ENCODE data around the gene GLYATL1B. TPM values are rescaled to one million over a fixed set of nuclear protein-coding genes. Genes with fewer than 3 reads are reported as not detected.

GLYATL1B gene
- total RNA-seq, 1 experiment from 2014 or later = not detected

DNA sequence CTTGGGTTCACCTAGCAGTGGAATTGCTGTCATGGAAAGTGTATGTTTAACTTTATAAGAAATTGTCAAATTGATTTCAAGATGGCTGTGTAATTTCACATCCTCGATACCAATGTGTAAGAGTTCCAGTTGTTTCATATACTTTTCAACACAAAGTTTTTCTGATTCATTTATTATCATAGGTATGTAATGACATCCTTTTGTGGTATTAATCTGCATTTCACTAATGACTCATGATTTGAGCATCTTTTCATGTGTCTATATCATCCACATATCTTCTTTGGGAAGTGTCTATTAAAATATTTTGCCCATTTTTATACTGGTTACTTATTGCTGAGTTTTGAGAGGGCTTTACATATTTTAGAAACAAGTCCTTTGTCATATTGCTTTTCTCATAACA is 17.0 kb upstream of the GLYATL1B start:
- TF ChIP-seq POLR2AphosphoS5 (IDR thresholded peaks at IDR 0.05; ENCODE audit: low read depth, low read length) (no peak), TCF7L2 (IDR thresholded peaks at IDR 0.05; ENCODE audit: low read depth, low read length) (no peak), SIN3A (IDR thresholded peaks at IDR 0.05; ENCODE audit: borderline replicate concordance, insufficient read depth, low read depth, low read length) (no peak)
- TF ChIP-seq, protein P1, sequence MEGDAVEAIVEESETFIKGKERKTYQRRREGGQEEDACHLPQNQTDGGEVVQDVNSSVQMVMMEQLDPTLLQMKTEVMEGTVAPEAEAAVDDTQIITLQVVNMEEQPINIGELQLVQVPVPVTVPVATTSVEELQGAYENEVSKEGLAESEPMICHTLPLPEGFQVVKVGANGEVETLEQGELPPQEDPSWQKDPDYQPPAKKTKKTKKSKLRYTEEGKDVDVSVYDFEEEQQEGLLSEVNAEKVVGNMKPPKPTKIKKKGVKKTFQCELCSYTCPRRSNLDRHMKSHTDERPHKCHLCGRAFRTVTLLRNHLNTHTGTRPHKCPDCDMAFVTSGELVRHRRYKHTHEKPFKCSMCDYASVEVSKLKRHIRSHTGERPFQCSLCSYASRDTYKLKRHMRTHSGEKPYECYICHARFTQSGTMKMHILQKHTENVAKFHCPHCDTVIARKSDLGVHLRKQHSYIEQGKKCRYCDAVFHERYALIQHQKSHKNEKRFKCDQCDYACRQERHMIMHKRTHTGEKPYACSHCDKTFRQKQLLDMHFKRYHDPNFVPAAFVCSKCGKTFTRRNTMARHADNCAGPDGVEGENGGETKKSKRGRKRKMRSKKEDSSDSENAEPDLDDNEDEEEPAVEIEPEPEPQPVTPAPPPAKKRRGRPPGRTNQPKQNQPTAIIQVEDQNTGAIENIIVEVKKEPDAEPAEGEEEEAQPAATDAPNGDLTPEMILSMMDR (IDR thresholded peaks at IDR 0.05) = no peak
- TF ChIP-seq, protein P2, sequence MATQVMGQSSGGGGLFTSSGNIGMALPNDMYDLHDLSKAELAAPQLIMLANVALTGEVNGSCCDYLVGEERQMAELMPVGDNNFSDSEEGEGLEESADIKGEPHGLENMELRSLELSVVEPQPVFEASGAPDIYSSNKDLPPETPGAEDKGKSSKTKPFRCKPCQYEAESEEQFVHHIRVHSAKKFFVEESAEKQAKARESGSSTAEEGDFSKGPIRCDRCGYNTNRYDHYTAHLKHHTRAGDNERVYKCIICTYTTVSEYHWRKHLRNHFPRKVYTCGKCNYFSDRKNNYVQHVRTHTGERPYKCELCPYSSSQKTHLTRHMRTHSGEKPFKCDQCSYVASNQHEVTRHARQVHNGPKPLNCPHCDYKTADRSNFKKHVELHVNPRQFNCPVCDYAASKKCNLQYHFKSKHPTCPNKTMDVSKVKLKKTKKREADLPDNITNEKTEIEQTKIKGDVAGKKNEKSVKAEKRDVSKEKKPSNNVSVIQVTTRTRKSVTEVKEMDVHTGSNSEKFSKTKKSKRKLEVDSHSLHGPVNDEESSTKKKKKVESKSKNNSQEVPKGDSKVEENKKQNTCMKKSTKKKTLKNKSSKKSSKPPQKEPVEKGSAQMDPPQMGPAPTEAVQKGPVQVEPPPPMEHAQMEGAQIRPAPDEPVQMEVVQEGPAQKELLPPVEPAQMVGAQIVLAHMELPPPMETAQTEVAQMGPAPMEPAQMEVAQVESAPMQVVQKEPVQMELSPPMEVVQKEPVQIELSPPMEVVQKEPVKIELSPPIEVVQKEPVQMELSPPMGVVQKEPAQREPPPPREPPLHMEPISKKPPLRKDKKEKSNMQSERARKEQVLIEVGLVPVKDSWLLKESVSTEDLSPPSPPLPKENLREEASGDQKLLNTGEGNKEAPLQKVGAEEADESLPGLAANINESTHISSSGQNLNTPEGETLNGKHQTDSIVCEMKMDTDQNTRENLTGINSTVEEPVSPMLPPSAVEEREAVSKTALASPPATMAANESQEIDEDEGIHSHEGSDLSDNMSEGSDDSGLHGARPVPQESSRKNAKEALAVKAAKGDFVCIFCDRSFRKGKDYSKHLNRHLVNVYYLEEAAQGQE (IDR thresholded peaks at IDR 0.05; ENCODE audit: insufficient read depth in 1 of 2, low read depth in 2 of 2, low read length in 1 of 2) = no peak

DNA sequence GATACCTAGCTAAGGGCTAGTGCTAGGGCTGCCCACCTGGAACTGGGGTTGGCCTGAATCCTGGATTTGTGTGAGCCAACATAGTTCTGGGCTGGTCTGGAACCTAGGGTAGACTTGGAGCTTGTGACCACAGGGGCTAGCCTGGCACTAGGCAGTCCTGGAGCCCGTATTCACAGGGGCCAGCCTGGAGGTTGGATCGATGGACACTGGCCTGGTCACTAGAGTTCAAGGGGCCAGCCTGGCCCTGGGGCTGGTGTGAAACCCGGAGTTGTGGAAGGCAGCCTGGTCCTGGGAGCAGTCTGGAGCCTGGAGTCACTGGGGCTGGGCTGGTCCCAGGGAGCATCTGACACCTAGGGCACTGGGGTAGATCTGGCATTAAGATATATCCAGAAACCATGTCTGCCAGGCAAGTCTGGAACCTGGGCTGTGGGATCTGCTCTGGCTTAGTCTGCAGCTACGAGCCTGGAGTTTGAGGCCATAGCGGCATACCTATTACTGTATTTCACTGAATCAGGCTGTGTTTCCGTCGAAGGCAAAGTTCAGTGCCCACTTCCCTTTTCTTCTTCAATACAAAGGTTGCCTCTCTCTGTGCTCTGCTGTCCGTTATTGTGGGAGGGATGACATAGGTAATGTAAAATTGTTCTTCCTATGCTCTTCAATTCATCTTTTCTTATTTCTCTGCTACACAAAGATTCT is 9.1 kb upstream of the GLYATL1B start:
- H3K27me3 ChIP-seq (ENCODE audit: control insufficient read depth, insufficient read depth, low read length) = no peaks in the 10 kb centered on the region
- H3K4me1 ChIP-seq (ENCODE audit: control insufficient read depth, insufficient read depth, low read length) = no peaks in the 10 kb centered on the region
- no peak for DNase-seq (ENCODE audit: low read depth, low spot score)
- intact Hi-C loops (cut with micrococcal nuclease; ENCODE audit: unreplicated experiment) = no loop called here
- no TSS peak for BruUV-seq (replicated peaks)
- ChIA-PET CTCF (no interaction called here), POLR2A (no interaction called here)
- H3K9me3 ChIP-seq (ENCODE audit: control insufficient read depth, insufficient read depth, low read depth, low read length) = no peaks in the 10 kb centered on the region
- no peak for ATAC-seq
- no peak overlapping the region for H3K27ac ChIP-seq (ENCODE audit: low read length)
- no peak overlapping the region for H3K4me3 ChIP-seq (ENCODE audit: low read depth in 2 of 2, low read length in 2 of 2)
- no peaks in the 10 kb centered on the region for H3K36me3 ChIP-seq (ENCODE audit: control insufficient read depth, insufficient read depth, low read length)
- TF ChIP-seq, protein P1 (IDR thresholded peaks at IDR 0.05) = no peak
- TF ChIP-seq SIN3A (IDR thresholded peaks at IDR 0.05; ENCODE audit: borderline replicate concordance, insufficient read depth, low read depth, low read length) = no peak
- no peak for TF ChIP-seq TCF7L2 (IDR thresholded peaks at IDR 0.05; ENCODE audit: low read depth, low read length)
- TF ChIP-seq, protein P2 (IDR thresholded peaks at IDR 0.05; ENCODE audit: insufficient read depth in 1 of 2, low read depth in 2 of 2, low read length in 1 of 2) = no peak
- in situ Hi-C loops (cut with HindIII; ENCODE audit: low pct_unique_long_range_greater_than_20kb, low sequenced_read_pairs) = no loop called here

More for the DNA sequence above, 17.0 kb upstream of the GLYATL1B start:
- no peak overlapping the region for H3K4me3 ChIP-seq (ENCODE audit: low read depth in 2 of 2, low read length in 2 of 2)
- DNase-seq (ENCODE audit: low read depth, low spot score) (no peak), ATAC-seq (no peak)
- peaks cover 15% of the 10 kb centered on the region; the same call in 1 of the 2 replicates for H3K27me3 ChIP-seq (ENCODE audit: control insufficient read depth, insufficient read depth, low read length)
- POLR2A ChIA-PET = no interaction called here
- H3K4me1 ChIP-seq (ENCODE audit: control insufficient read depth, insufficient read depth, low read length) = no peaks in the 10 kb centered on the region
- H3K27ac ChIP-seq (ENCODE audit: low read length) = no peak overlapping the region
- no peaks in the 10 kb centered on the region for H3K36me3 ChIP-seq (ENCODE audit: control insufficient read depth, insufficient read depth, low read length)
- no peaks in the 10 kb centered on the region for H3K9me3 ChIP-seq (ENCODE audit: control insufficient read depth, insufficient read depth, low read depth, low read length)
- no TSS peak for BruUV-seq (replicated peaks)
- in situ Hi-C loops (cut with HindIII; ENCODE audit: low pct_unique_long_range_greater_than_20kb, low sequenced_read_pairs) = no loop called here
- intact Hi-C loops (cut with micrococcal nuclease; ENCODE audit: unreplicated experiment) = loop anchor here (10.0 kb wide), 1 partner anchor 414 kb away; no protein-coding TSS in a partner anchor
- CTCF ChIA-PET = no interaction called here

Data from Panc1 (cell line).